Thoracic aorta (tissue), 2 donors: ENCODE measurements around the gene LYPD8. TPM values are rescaled to one million over a fixed set of nuclear protein-coding genes. Genes with fewer than 3 reads are reported as not detected.

Source experiments
- ATAC-seq: fragments of 150-250 bp; one replicate; pipeline ENCODE4 v1.8.0; 2017; ENCODE audit warnings: low read depth; ENCODE audit not compliant: insufficient number of reproducible peaks, low FRiP score
- DNase-seq: peaks from one replicate; pipeline ENCODE4 v3.0.0-alpha.2; 2020; ENCODE audit warnings: low spot score
- H3K27ac ChIP-seq, 2 donors: fragments of 200-600 bp; sonication (generic); 1 replicate in 1 of 2; 2 replicates in 1 of 2; pipeline ENCODE4 v1.5.1; 2016; ENCODE audit warnings: mild to moderate bottlenecking in 2 of 2, moderate library complexity in 2 of 2
- H3K27me3 ChIP-seq: fragments of 200-600 bp; sonication (generic); replicated peaks from 2 replicates; pipeline ENCODE4 v1.6.0; 2016; ENCODE audit warnings: mild to moderate bottlenecking; ENCODE audit not compliant: insufficient read depth
- H3K36me3 ChIP-seq: fragments of 200-600 bp; sonication (generic); one replicate; pipeline ENCODE4 v1.5.1; 2016
- H3K4me1 ChIP-seq, 2 donors: fragments of 200-600 bp; sonication (generic); 1 replicate in 1 of 2; 2 replicates in 1 of 2; pipeline versions ENCODE4 v1.5.1 to v1.6.0; 2016; ENCODE audit warnings: low read depth in 2 of 2, mild to moderate bottlenecking in 1 of 2; ENCODE audit not compliant: control insufficient read depth in 1 of 2
- H3K4me3 ChIP-seq: fragments of 200-600 bp; sonication (generic); 2 replicates; pipeline ENCODE4 v1.5.1; 2016; ENCODE audit warnings: mild to moderate bottlenecking
- H3K9me3 ChIP-seq: fragments of 200-600 bp; sonication (generic); 2 replicates; pipeline ENCODE4 v1.5.1; 2016
- CTCF ChIP-seq: fragments of 200-600 bp; sonication (generic); IDR thresholded peaks from one replicate; pipeline ENCODE4 v1.5.1; 2019; ENCODE audit warnings: antibody characterized with exemption
- total RNA-seq, 2 donors: library from RNA; depleted of rRNA; stranded (reverse); fragments of >200 nt; gene quantifications; one replicate each; pipeline versions ENCODE4 v1.1.0 to v1.2.3, GENCODE V29; 2016

The LYPD8 gene
- total RNA-seq, 2 donors from 2014 or later, result not detected

- no peak overlapping the region for H3K27ac ChIP-seq
- no peak overlapping the region for H3K4me3 ChIP-seq
- H3K9me3 ChIP-seq, result no peaks in the 10 kb centered on the region
- no peaks in the 10 kb centered on the region for H3K27me3 ChIP-seq
- H3K4me1 ChIP-seq, result no peaks in the 10 kb centered on the region
- TF ChIP-seq CTCF, result no peak
- DNase-seq (no peak), ATAC-seq (no peak)
- H3K36me3 ChIP-seq, result no peaks in the 10 kb centered on the region
Observed at GRCh38 chr1:248733566-248733965, 22.0 kb downstream of the LYPD8 start.

- no peak for TF ChIP-seq CTCF
Observed at GRCh38 chr1:248730507-248731335, 24.8 kb downstream of the LYPD8 start.

GRCh38 chr1:248714248-248714647 is 41.3 kb downstream of the LYPD8 start:
- no peaks in the 10 kb centered on the region for H3K9me3 ChIP-seq
- no peak for TF ChIP-seq CTCF
- no peak overlapping the region for H3K4me3 ChIP-seq
- H3K27ac ChIP-seq, result no peak overlapping the region
- ATAC-seq (no peak), DNase-seq (no peak)
- H3K4me1 ChIP-seq, result no peaks in the 10 kb centered on the region
- H3K36me3 ChIP-seq, result no peaks in the 10 kb centered on the region
- H3K27me3 ChIP-seq, result no peaks in the 10 kb centered on the region

More at GRCh38 chr1:248730507-248731335, 24.8 kb downstream of the LYPD8 start:
- Histone ChIP-seq H3K27ac (no peak overlapping the region), H3K4me3 (no peak overlapping the region), H3K36me3 (no peaks in the 10 kb centered on the region), H3K9me3 (no peaks in the 10 kb centered on the region), H3K4me1 (no peaks in the 10 kb centered on the region), H3K27me3 (no peaks in the 10 kb centered on the region)
- ATAC-seq (no peak), DNase-seq (no peak)

GRCh38 chr1:248710305-248710900 is 45.2 kb downstream of the LYPD8 start:
- H3K27ac ChIP-seq, result no peak overlapping the region
- TF ChIP-seq CTCF, result no peak
- ATAC-seq (no peak), DNase-seq (no peak)
- no peak overlapping the region for H3K4me3 ChIP-seq
- H3K27me3 ChIP-seq, result no peaks in the 10 kb centered on the region
- H3K4me1 ChIP-seq, result no peaks in the 10 kb centered on the region
- no peaks in the 10 kb centered on the region for H3K9me3 ChIP-seq
- H3K36me3 ChIP-seq, result no peaks in the 10 kb centered on the region

- DNase-seq (no peak), ATAC-seq (no peak)
- Histone ChIP-seq H3K4me3 (no peak overlapping the region), H3K36me3 (no peaks in the 10 kb centered on the region), H3K27me3 (no peaks in the 10 kb centered on the region), H3K9me3 (no peaks in the 10 kb centered on the region), H3K27ac (no peak overlapping the region), H3K4me1 (no peaks in the 10 kb centered on the region)
- TF ChIP-seq CTCF, result no peak
Observed at GRCh38 chr1:248704606-248705005, 51.0 kb downstream of the LYPD8 start.
